HUES64 (cell line): ENCODE results near the gene RASA3.

Source experiments
- H3K27ac ChIP-seq: 2 replicates; pipeline ENCODE4 v1.7.0; 2013; ENCODE audit warnings: low read depth, low read length, inconsistent platforms
- H3K27me3 ChIP-seq: 2 replicates; pipeline ENCODE4 v1.6.1; 2013; ENCODE audit warnings: mild to moderate bottlenecking, low read length; ENCODE audit not compliant: insufficient read depth
- H3K36me3 ChIP-seq: 2 replicates; pipeline ENCODE4 v1.6.1; 2013; ENCODE audit warnings: mild to moderate bottlenecking, low read length; ENCODE audit not compliant: insufficient read depth
- H3K4me1 ChIP-seq: 2 replicates; pipeline ENCODE4 v1.6.1; 2013; ENCODE audit warnings: mild to moderate bottlenecking, low read length, moderate library complexity; ENCODE audit not compliant: insufficient read depth
- H3K4me3 ChIP-seq: 2 replicates; pipeline ENCODE4 v1.5.1; 2013; ENCODE audit warnings: mild to moderate bottlenecking, low read length, moderate library complexity
- H3K9ac ChIP-seq: 2 replicates; pipeline ENCODE4 v1.6.1; 2013; ENCODE audit warnings: mild to moderate bottlenecking, low read depth, low read length
- H3K9me3 ChIP-seq: 2 replicates; pipeline ENCODE4 v1.6.1; 2013; ENCODE audit warnings: low read depth, low read length; ENCODE audit not compliant: insufficient read depth
- WGBS: fragments of 150-250, 120-280 bp; methylation state at CpG from one replicate; pipeline ENCODE4 v1.1.7; 2013; ENCODE audit warnings: missing lambda C conversion rate; 5-methylcytosine and 5-hydroxymethylcytosine counted together

The RASA3 gene

DNA sequence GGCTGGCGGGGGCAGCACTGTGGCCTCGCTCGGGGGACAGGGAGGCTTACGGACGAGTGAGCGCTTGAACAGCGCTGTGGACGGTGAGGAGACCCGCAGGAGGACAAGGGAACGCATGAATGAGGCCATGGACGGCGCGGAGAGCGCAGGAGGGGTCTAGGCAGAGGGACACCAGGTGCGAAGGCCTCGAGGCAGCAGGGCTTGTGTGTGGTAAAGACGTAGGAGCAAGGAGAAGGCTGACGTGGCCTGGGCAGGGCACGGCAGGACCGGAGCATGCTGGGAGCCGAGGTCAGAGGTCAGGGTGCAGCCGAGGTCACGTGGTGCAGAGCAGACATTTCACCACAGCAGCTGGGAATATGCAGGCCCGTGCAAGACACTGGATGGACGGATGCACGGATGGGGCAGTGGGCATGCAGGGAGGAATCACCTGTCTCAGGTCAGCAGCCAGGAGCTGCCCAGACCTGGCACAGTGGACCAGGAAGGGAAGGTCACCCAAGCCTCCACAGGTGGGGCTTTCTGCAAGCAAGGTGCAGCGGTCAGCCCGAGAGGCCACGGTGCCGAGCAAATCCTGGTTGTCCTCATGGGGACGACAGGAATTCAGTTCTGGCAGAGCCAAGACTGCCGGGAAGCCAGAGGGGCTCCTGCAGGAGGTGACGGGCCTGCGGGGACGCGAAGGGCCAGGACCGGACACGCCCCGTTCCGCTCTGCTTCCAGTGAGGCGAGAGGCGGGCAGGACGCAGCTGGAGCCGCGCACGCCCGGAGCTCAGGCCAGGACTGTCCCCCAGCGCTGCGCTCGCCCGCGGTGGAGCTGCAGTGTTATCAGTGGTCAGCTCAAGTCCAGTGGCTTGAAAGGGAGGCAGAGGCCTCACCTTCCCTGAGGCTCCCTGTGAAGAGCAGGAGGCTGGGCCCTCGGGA lies 72.2 kb downstream of the RASA3 start:
- Histone ChIP-seq H3K4me3 (no peak overlapping the region), H3K4me1 (peaks cover 13% of the 10 kb centered on the region), H3K9ac (no peak overlapping the region), H3K9me3 (no peaks in the 10 kb centered on the region), H3K36me3 (no peaks in the 10 kb centered on the region), H3K27me3 (no peaks in the 10 kb centered on the region), H3K27ac (no peak overlapping the region)
- WGBS, result 96% methylated on average over 53 of the region's 53 CpGs

DNA sequence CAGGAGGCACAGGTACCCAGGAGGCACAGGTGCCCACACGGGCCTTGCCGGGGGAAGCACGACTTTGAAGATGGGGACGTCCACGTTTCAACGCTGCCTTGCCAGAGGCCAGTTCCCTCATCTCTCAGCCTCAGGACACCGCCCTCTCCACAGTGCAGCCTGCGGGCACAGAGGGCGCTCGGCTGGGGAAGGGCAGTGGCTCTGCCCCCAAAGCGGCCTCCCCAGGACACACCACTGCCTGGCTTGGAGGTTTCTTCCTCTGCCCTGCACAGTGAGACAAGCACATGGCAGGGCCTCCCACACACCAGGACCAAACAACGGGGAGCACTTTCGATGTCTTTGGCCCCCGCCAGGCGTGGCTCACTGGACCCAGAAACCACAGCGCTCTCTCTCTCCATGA lies 73.0 kb downstream of the RASA3 start:
- Histone ChIP-seq H3K4me1 (peaks cover 5% of the 10 kb centered on the region), H3K9ac (no peak overlapping the region), H3K27ac (no peak overlapping the region), H3K27me3 (no peaks in the 10 kb centered on the region), H3K9me3 (no peaks in the 10 kb centered on the region), H3K4me3 (no peak overlapping the region), H3K36me3 (no peaks in the 10 kb centered on the region)
- 95% methylated on average over 16 of the region's 16 CpGs for WGBS

DNA sequence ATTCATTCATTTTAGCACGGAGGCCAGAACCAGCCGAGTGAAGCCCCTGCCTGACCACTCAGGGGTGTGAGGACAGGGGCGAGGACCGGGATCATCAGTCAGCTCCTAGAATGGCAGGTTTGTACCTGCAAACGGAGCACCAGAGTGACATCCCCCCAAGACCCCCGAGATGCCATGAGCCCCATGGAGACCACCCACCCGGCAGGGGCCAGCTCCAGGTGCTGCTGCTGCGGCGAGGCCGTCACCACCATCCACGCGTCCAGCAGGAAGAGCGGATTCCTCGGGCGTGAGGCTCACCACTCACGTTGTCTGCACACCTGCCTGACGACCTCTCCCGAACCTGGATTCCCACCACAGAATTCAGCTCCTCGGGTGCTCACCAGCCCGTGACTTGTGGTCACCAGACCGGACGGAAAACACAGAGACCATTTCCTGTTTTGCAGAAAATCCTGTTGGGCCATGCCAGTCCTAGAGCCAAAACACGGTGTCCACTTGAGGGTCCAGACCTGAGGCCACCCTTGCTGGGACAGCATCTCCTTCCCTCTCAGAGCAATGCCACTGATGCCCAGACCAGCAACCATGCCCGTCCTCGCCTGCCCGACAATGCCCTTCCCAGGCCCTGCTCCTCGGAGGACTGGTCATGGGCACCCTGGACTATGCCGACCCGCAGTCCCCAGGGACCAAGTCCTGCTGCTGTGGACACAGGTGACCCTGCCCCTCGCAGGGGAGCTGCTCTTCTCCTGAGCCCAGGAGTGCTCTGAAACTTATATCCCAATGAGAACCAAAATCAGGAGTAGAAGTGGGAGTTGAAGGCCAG lies 74.2 kb downstream of the RASA3 start:
- H3K9ac ChIP-seq, result no peak overlapping the region
- H3K4me1 ChIP-seq, result no peaks in the 10 kb centered on the region

DNA sequence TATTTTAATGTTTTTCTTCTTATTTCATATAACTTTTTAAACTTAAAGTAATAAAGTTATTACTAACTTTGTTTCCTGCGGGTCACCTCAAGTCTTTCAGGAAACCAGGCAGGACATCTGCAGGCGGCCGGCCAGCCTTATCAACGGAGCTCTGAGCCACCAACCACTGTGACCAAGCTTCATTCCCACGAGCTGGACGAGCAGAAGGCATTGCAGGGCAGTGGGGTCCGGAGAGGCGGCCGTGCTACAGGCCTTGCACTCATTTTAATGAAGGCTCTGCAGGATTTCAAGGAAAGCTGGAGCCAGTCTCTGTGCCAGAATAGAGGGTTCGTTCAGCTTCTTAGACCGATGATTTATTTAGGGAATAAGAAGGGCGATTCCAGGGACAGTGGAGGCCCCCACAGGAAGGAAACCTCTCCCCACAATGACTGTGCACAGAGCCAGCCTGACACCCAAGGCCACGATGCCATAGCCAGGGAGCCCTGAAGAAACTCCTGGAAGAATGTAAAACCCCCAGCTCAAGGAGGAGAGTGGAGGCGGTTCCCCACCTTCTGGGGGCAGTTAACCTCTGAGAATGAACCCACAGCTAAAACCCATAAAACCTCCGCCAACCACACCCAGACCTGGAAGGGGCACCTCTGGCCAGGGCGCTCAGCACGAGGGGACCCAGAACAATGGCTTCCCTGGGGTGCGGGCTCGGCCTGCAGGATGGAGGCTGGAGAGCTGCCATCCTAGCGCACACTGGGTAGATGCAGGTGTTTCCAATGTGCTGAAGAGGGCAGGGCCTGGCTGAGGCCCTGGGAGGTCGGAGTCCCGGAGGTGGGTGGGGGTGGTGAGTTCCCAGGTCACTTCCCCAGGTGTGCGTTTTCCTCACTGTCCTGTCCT lies 75.0 kb downstream of the RASA3 start:
- Histone ChIP-seq H3K9me3 (no peaks in the 10 kb centered on the region), H3K9ac (no peak overlapping the region), H3K4me1 (no peaks in the 10 kb centered on the region), H3K27me3 (no peaks in the 10 kb centered on the region), H3K27ac (0 out of 2 replicates have a peak overlapping the region, but pooled peaks have one; percentile 13), H3K4me3 (no peak overlapping the region), H3K36me3 (no peaks in the 10 kb centered on the region)
- 86% methylated on average over 23 of the region's 23 CpGs for WGBS

More for the DNA sequence above, 74.2 kb downstream of the RASA3 start:
- H3K36me3 ChIP-seq, result no peaks in the 10 kb centered on the region
- H3K27ac ChIP-seq, result no peak overlapping the region
- 95% methylated on average over 30 of the region's 30 CpGs for WGBS
- no peaks in the 10 kb centered on the region for H3K9me3 ChIP-seq
- H3K27me3 ChIP-seq, result no peaks in the 10 kb centered on the region
- H3K4me3 ChIP-seq, result no peak overlapping the region

DNA sequence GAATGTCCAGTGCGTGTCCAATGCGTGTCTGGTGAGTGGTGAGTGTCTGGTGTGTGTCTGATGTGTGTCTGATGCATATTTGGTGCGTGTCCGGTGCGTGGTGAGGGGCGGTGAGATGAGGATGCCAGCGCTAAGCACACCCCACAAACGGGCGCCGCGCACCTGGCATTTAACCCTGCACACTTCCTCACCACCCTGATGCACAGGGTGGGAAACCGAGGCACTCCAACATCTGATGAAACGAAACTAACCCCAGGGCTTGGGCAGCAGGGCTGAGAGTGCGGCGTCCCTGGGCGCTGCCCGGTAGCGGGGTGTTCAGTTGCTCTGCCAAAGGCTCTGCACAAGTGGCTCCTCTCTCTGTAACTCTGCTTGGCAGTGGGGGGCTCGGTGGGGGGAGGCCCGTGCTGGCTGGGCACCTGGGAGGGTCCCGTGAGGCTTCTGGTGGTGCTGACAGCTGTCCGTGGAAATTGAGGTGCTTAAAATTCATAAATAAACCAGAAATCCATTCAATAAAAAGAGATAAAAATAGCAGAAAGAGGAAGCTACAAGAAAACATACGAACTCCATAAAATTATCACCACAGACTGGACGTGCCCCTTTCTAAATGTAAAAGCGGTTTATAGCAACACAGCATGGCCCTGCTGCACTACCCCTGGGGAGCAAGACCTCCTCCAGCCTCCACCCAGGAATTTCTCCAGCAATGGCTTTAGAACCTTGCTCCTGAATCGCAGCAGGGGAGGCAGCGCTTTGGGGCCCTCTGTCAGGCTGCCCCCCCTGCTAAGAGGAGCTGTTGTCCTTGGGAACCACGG lies 76.0 kb downstream of the RASA3 start:
- H3K9ac ChIP-seq, result no peak overlapping the region
- H3K27ac ChIP-seq, result no peak overlapping the region

DNA sequence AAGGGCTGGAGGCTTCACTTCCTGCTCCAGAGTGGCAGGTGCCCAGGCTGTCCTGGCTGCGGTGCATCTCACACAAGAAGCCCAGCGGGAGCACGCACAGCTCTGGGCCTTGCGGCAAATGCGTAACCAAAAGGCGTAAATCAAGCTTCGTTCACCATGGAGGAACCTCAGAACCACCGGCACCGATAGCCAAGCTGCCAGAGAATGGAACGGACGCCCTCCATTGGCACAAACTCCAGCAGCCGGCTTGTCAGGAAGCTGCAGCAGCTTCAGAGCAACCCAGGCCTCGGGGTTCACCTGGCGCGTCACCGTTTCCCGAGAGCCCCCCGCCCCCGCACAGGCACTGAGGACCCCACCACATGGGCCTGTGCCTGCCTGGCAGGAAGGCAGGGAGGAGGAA lies 76.7 kb downstream of the RASA3 start:
- H3K27me3 ChIP-seq, result no peaks in the 10 kb centered on the region
- H3K27ac ChIP-seq, result no peak overlapping the region
- 96% methylated on average over 19 of the region's 19 CpGs for WGBS
- H3K36me3 ChIP-seq, result no peaks in the 10 kb centered on the region
- no peaks in the 10 kb centered on the region for H3K4me1 ChIP-seq
- no peak overlapping the region for H3K4me3 ChIP-seq
- no peaks in the 10 kb centered on the region for H3K9me3 ChIP-seq
- no peak overlapping the region for H3K9ac ChIP-seq

More for the DNA sequence above, 76.0 kb downstream of the RASA3 start:
- Histone ChIP-seq H3K4me3 (no peak overlapping the region), H3K9me3 (no peaks in the 10 kb centered on the region), H3K36me3 (no peaks in the 10 kb centered on the region), H3K27me3 (no peaks in the 10 kb centered on the region), H3K4me1 (no peaks in the 10 kb centered on the region)
- WGBS, result 94% methylated on average over 27 of the region's 28 CpGs

DNA sequence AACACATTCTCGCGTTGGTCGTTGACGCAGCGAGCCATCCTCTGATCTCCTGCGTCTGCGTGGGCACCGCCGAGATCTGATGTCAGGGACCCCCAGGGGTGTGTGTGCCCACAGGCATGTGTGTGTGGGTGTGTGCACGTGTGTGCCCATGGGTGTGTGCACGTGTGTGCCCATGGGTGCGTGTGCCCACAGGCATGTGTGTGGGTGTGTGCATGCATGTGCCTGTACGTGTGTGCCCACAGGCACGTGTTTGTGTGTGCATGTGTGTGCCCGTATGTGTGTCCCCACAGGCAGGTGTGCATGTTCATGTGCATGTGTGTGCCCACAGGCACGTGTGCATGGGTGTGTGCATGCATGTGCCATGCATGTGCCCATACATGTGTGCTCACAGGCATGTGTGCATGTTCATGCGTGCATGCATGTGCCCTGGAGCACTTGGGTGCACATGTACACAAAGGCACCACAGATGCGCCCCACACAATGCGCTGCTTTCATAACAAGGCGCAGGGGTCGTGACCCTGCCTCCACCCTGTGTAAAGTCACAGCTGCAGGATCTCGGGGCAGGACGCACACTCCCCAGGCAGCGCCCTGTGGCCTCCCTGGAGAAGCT lies 77.5 kb downstream of the RASA3 start:
- H3K27me3 ChIP-seq, result no peaks in the 10 kb centered on the region
- WGBS, result 93% methylated on average over 24 of the region's 24 CpGs
- H3K27ac ChIP-seq, result no peak overlapping the region
- no peaks in the 10 kb centered on the region for H3K36me3 ChIP-seq
- no peak overlapping the region for H3K9ac ChIP-seq
- H3K9me3 ChIP-seq, result no peaks in the 10 kb centered on the region
- no peak overlapping the region for H3K4me3 ChIP-seq
- no peaks in the 10 kb centered on the region for H3K4me1 ChIP-seq

DNA sequence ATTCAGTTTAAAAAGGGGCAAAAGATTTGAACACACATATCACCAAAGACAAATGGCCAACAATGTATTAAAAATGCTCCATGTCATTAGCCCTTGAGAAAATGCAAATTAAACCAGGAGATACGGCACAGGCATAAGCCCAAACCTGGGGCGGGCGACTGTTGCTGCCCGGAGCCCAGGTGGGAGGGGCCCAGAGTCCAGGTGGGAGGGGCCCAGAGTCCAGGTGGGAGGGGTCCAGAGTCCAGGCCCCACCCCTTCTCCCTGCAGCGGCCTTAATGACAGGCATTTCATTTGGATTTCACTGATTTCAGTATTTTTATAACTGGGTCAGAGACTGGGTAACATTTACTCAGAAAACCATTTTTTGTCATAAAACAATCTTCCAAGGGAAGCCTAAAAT lies 78.2 kb downstream of the RASA3 start:
- H3K4me1 ChIP-seq, result no peaks in the 10 kb centered on the region
- no peak overlapping the region for H3K9ac ChIP-seq
- H3K4me3 ChIP-seq, result no peak overlapping the region
- H3K27me3 ChIP-seq, result no peaks in the 10 kb centered on the region
- WGBS, result 60% methylated on average over 4 of the region's 5 CpGs
- no peak overlapping the region for H3K27ac ChIP-seq
- no peaks in the 10 kb centered on the region for H3K36me3 ChIP-seq
- no peaks in the 10 kb centered on the region for H3K9me3 ChIP-seq

DNA sequence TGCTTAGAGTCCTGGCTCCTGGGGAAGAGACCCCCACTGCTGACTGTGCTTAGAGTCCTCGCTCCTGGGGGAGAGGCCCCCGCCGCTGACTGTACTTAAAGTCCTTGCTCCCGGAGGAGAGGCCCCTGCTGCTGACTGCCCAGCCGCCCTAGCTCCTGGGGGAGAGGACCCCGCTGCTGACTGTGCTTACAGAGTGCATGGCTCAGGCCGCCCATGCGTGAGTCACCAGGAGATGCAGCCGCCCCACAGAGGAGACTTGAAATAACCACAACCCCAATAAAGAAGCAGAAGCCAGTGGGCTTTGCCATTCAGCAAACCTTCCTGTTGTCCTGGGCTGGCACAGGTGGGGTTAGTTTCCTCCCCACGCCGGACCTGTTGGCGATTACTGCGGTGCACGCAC lies 79.4 kb downstream of the RASA3 start:
- Histone ChIP-seq H3K27me3 (no peaks in the 10 kb centered on the region), H3K9ac (no peak overlapping the region), H3K36me3 (no peaks in the 10 kb centered on the region), H3K9me3 (no peaks in the 10 kb centered on the region), H3K27ac (no peak overlapping the region), H3K4me3 (no peak overlapping the region), H3K4me1 (no peaks in the 10 kb centered on the region)
- WGBS, result 80% methylated on average over 14 of the region's 14 CpGs
